HCT116 (cell line): ENCODE results near the gene ZNF157. TPM values are rescaled to one million over a fixed set of nuclear protein-coding genes. Genes with fewer than 3 reads are reported as not detected.

Source experiments
- ATAC-seq: fragments of 200-7000 bp; cut with Tn5 transposase; 2 replicates; pipeline ENCODE4 v1.9.1; 2020; ENCODE audit warnings: mild to moderate bottlenecking, moderate library complexity
- BruUV-seq: library from RNA; stranded (reverse); fragments of 400-500 nt; replicated peaks from 2 replicates; lab custom pipeline; 2021; lab: Mats Ljungman, UMichigan
- CTCF ChIA-PET: fragments of 300-600 bp; sonication (Branson Sonifier 250); formaldehyde crosslinking; loops from one replicate; lab custom pipeline; 2021; ENCODE audit warnings: antibody characterized with exemption; lab: Charles Lee
- POLR2A ChIA-PET: fragments of 300-600, 350-600 bp; sonication (Branson Sonifier 250); formaldehyde crosslinking; loops from one replicate; lab custom pipeline; 2021; ENCODE audit warnings: antibody characterized with exemption; lab: Charles Lee
- RAD21 ChIA-PET, 2 experiments: fragments of 300-600 bp; sonication (Branson Sonifier 250); formaldehyde crosslinking; loops; one replicate each; lab custom pipeline; 2023; ENCODE audit warnings: low total read pairs in 2 of 2; ENCODE audit not compliant: uncharacterized antibody in 2 of 2, unreplicated experiment in 2 of 2, low non-redundant PET in 1 of 2; lab: Charles Lee
- DNase-seq: peaks from one replicate; pipeline ENCODE4 v3.0.0-alpha.2; 2010; ENCODE audit warnings: low read depth, low spot score
- H2AFZ ChIP-seq: fragments of 200-600 bp; shearing (Covaris generic), sonication (generic); 2 replicates; pipeline ENCODE4 v1.6.1; 2017; ENCODE audit warnings: low read depth, mixed run types, mixed read lengths, antibody characterized with exemption, low read length; ENCODE audit not compliant: poor library complexity, severe bottlenecking
- H3K27ac ChIP-seq: 2 replicates; pipeline ENCODE4 v1.5.1; 2012; ENCODE audit warnings: low read depth, low read length
- H3K27me3 ChIP-seq: fragments of 200-600 bp; sonication (generic); 2 replicates; pipeline ENCODE4 v1.6.1; 2016; ENCODE audit warnings: mixed run types, low read length, mixed read lengths; ENCODE audit not compliant: insufficient read depth
- H3K36me3 ChIP-seq, 2 experiments: fragments of 200-500 bp in 1 of 2; fragments of 200-600 bp in 1 of 2; sonication (Bioruptor generic) in 1 of 2; sonication (generic) in 1 of 2; 2 replicates each; pipeline versions ENCODE4 v1.5.1 to v1.6.1; 2014 to 2016; ENCODE audit warnings: low read length in 2 of 2, inconsistent platforms in 1 of 2, mixed read lengths in 1 of 2, mixed run types in 1 of 2; ENCODE audit not compliant: insufficient read depth in 2 of 2, control insufficient read depth in 1 of 2
- H3K4me1 ChIP-seq, 2 experiments: fragments of 200-600 bp in 1 of 2; sonication (generic) in 1 of 2; 2 replicates each; pipeline versions ENCODE4 v1.5.1 to v1.6.1; 2012 to 2017; ENCODE audit warnings: low read length in 2 of 2, inconsistent platforms in 1 of 2, mild to moderate bottlenecking in 1 of 2, mixed read lengths in 1 of 2, mixed run types in 1 of 2, moderate library complexity in 1 of 2; ENCODE audit not compliant: insufficient read depth in 2 of 2, control insufficient read depth in 1 of 2
- H3K4me2 ChIP-seq: fragments of 200-600 bp; sonication (generic); 2 replicates; pipeline ENCODE4 v1.6.1; 2017; ENCODE audit warnings: mixed run types, low read length, mixed read lengths
- H3K4me3 ChIP-seq, 2 experiments: fragments of 200-600 bp in 1 of 2; sonication (generic) in 1 of 2; replicated peaks in 1 of 2; 2 replicates each; pipeline ENCODE4 v1.5.1; 2011 to 2016; ENCODE audit warnings: low read length in 2 of 2, control low read depth in 1 of 2, low read depth in 1 of 2, mild to moderate bottlenecking in 1 of 2, mixed read lengths in 1 of 2, mixed run types in 1 of 2
- H3K79me2 ChIP-seq: fragments of 200-600 bp; sonication (generic); 2 replicates; pipeline ENCODE4 v1.6.1; 2017; ENCODE audit warnings: mild to moderate bottlenecking, mixed run types, low read length, moderate library complexity, mixed read lengths; ENCODE audit not compliant: insufficient read depth
- H3K9ac ChIP-seq: fragments of 200-600 bp; sonication (generic); 2 replicates; pipeline ENCODE4 v1.6.1; 2016; ENCODE audit warnings: low read length, mixed read lengths
- H3K9me2 ChIP-seq: fragments of 200-600 bp; sonication (generic), shearing (Covaris generic); 2 replicates; pipeline ENCODE4 v1.6.1; 2017; ENCODE audit warnings: mixed run types, mild to moderate bottlenecking, moderate library complexity; ENCODE audit not compliant: insufficient read depth
- H3K9me3 ChIP-seq, 2 experiments: fragments of 200-500 bp in 1 of 2; fragments of 200-600 bp in 1 of 2; sonication (Bioruptor generic) in 1 of 2; sonication (generic) in 1 of 2; 2 replicates each; pipeline ENCODE4 v1.6.1; 2014 to 2017; ENCODE audit warnings: low read length in 2 of 2, mixed read lengths in 2 of 2, inconsistent platforms in 1 of 2, low read depth in 1 of 2, mild to moderate bottlenecking in 1 of 2, mixed run types in 1 of 2, moderate library complexity in 1 of 2; ENCODE audit not compliant: control insufficient read depth in 1 of 2, insufficient read depth in 1 of 2
- H4K20me1 ChIP-seq: fragments of 200-600 bp; sonication (generic), shearing (Covaris generic); 2 replicates; pipeline ENCODE4 v1.6.1; 2017; ENCODE audit warnings: mixed run types, mild to moderate bottlenecking, moderate library complexity; ENCODE audit not compliant: insufficient read depth
- ATF3 ChIP-seq: IDR thresholded peaks from 2 replicates; pipeline ENCODE4 v1.6.1; 2012
- CBX3 ChIP-seq: IDR thresholded peaks from 2 replicates; pipeline ENCODE4 v1.6.1; 2012; ENCODE audit warnings: low read depth
- CEBPB ChIP-seq: IDR thresholded peaks from 2 replicates; pipeline ENCODE4 v1.6.1; 2012; ENCODE audit warnings: low read depth
- EGR1 ChIP-seq: IDR thresholded peaks from 2 replicates; pipeline ENCODE4 v1.6.1; 2012; ENCODE audit warnings: low read depth
- EZH2 ChIP-seq: fragments of 200-600 bp; sonication (generic); IDR thresholded peaks from 2 replicates; pipeline ENCODE4 v1.6.1; 2017; ENCODE audit warnings: antibody characterized with exemption, mixed run types
- EZH2phosphoT487 ChIP-seq: fragments of 200-600 bp; IDR thresholded peaks from 2 replicates; pipeline ENCODE4 v1.6.1; 2018; ENCODE audit warnings: antibody characterized with exemption, borderline replicate concordance
- FOSL1 ChIP-seq: IDR thresholded peaks from 2 replicates; pipeline ENCODE4 v1.6.1; 2012; ENCODE audit warnings: low read depth
- JUND ChIP-seq: IDR thresholded peaks from 2 replicates; pipeline ENCODE4 v1.6.1; 2012
- MAX ChIP-seq: IDR thresholded peaks from 2 replicates; pipeline ENCODE4 v1.6.1; 2012
- POLR2AphosphoS5 ChIP-seq: IDR thresholded peaks from 2 replicates; pipeline ENCODE4 v1.6.1; 2011; ENCODE audit warnings: mild to moderate bottlenecking, low read depth, low read length, moderate library complexity
- RAD21 ChIP-seq: IDR thresholded peaks from 2 replicates; pipeline ENCODE4 v1.6.1; 2012; ENCODE audit warnings: low read depth, mild to moderate bottlenecking
- REST ChIP-seq: IDR thresholded peaks from 2 replicates; pipeline ENCODE4 v1.6.1; 2012; ENCODE audit warnings: low read depth
- SIN3A ChIP-seq: IDR thresholded peaks from 2 replicates; pipeline ENCODE4 v1.6.1; 2012; ENCODE audit warnings: low read depth
- SP1 ChIP-seq: IDR thresholded peaks from 2 replicates; pipeline ENCODE4 v1.6.1; 2012; ENCODE audit warnings: low read depth
- SRF ChIP-seq: IDR thresholded peaks from 2 replicates; pipeline ENCODE4 v1.6.1; 2012; ENCODE audit warnings: low read depth
- TCF7L2 ChIP-seq: IDR thresholded peaks from 2 replicates; pipeline ENCODE4 v1.7.0; 2011; ENCODE audit warnings: borderline replicate concordance, inconsistent platforms; ENCODE audit not compliant: insufficient read depth, insufficient read length; ENCODE audit errors: extremely low read depth
- YY1 ChIP-seq: IDR thresholded peaks from 2 replicates; pipeline ENCODE4 v1.6.1; 2011; ENCODE audit warnings: low read length, low read depth, moderate library complexity, mild to moderate bottlenecking; ENCODE audit not compliant: insufficient replicate concordance; ENCODE audit errors: extremely low read depth
- ZBTB33 ChIP-seq: IDR thresholded peaks from 2 replicates; pipeline ENCODE4 v1.6.1; 2011; ENCODE audit warnings: mild to moderate bottlenecking, low read length, moderate library complexity; ENCODE audit not compliant: insufficient replicate concordance; ENCODE audit errors: extremely low read depth
- ZFX ChIP-seq: fragments of 450-650 bp; IDR thresholded peaks from 2 replicates; pipeline ENCODE4 v1.6.1; 2017
- ZNF274 ChIP-seq: fragments of 200-500 bp; sonication (Bioruptor generic); IDR thresholded peaks from 2 replicates; pipeline ENCODE4 v1.6.1; 2014; ENCODE audit warnings: mild to moderate bottlenecking, low read depth, low read length, inconsistent platforms
- intact Hi-C: fragments of 100-400 bp; cut with micrococcal nuclease; formaldehyde crosslinking; loops from 2 replicates; pipeline ENCODE4 v1.10.0; 2022
- total RNA-seq: library from RNA; stranded (reverse); gene quantifications from one replicate; pipeline ENCODE4 v1.2.1, GENCODE V29; 2021; ENCODE audit not compliant: unreplicated experiment

The ZNF157 gene
- total RNA-seq, 1 experiment from 2014 or later, result not detected

GRCh38 chrX:47456080-47456479 is 85.7 kb downstream of the ZNF157 start:
- RAD21 ChIA-PET, result no interaction called here
- no peak for TF ChIP-seq RAD21
- no peak for TF ChIP-seq CBX3
- TF ChIP-seq FOSL1, result no peak
- no peak for TF ChIP-seq MAX
- TF ChIP-seq EGR1, result no peak
- no peak for TF ChIP-seq EZH2
- TF ChIP-seq ATF3, result no peak
- no peak for TF ChIP-seq YY1
- TF ChIP-seq POLR2AphosphoS5, result no peak
- TF ChIP-seq ZFX, result no peak
- no peak for TF ChIP-seq ZNF274
- no peak for TF ChIP-seq EZH2phosphoT487
- TF ChIP-seq JUND, result no peak
- no peak for TF ChIP-seq SIN3A
- no peak for TF ChIP-seq REST
- TF ChIP-seq SRF, result no peak
- TF ChIP-seq ZBTB33, result no peak
- TF ChIP-seq CEBPB, result no peak
- TF ChIP-seq TCF7L2, result no peak
- TF ChIP-seq SP1, result no peak
- TF ChIP-seq, all 23 proteins: peak for 0
- no TSS peak for BruUV-seq
- Histone ChIP-seq H3K9me3 (no peaks in the 10 kb centered on the region), H3K79me2 (no peaks in the 10 kb centered on the region), H3K4me2 (no peak overlapping the region), H3K36me3 (peaks cover 0 to 16% of the 10 kb centered on the region in 2 experiments; a peak in 1 of 4 replicates), H3K27me3 (no peaks in the 10 kb centered on the region), H2AFZ (no peak overlapping the region), H3K27ac (no peak overlapping the region), H4K20me1 (no peaks in the 10 kb centered on the region), H3K4me3 (no peak overlapping the region), H3K9me2 (no peaks in the 10 kb centered on the region), H3K9ac (no peak overlapping the region), H3K4me1 (no peaks in the 10 kb centered on the region)
- DNase-seq (no peak), ATAC-seq (no peak)
- CTCF ChIA-PET, result no interaction called here
- intact Hi-C loops, result no loop called here
- POLR2A ChIA-PET, result no interaction called here
